LNCaP clone FGC (cell line): ENCODE data around the gene RNF144A.

ENCODE experiments used
- DNase-seq: peaks from one replicate; pipeline ENCODE4 v3.0.0-alpha.2; 2011; ENCODE audit warnings: low read depth
- H3K4me3 ChIP-seq: 2 replicates; pipeline ENCODE4 v1.5.1; 2011; ENCODE audit warnings: mild to moderate bottlenecking, low read depth, low read length, control low read depth
- CTCF ChIP-seq: IDR thresholded peaks from 2 replicates; pipeline ENCODE4 v1.5.1; 2012; ENCODE audit warnings: mild to moderate bottlenecking; ENCODE audit not compliant: control insufficient read depth, insufficient read depth; ENCODE audit errors: extremely low read depth

RNF144A gene

GRCh38 chr2:6973895-6974545 lies 56.8 kb downstream of the RNF144A start:
- TF ChIP-seq CTCF, result no peak
- DNase-seq, result no peak
- no peak overlapping the region for H3K4me3 ChIP-seq

- no peak for TF ChIP-seq CTCF
- no peak overlapping the region for H3K4me3 ChIP-seq
- no peak for DNase-seq
Measured at GRCh38 chr2:6975988-6976387, 58.8 kb downstream of the RNF144A start.

GRCh38 chr2:6977113-6977741 lies 60.0 kb downstream of the RNF144A start:
- no peak for TF ChIP-seq CTCF
- H3K4me3 ChIP-seq, result peak overlapping the region; percentile 39
- DNase-seq, result peak; percentile 89

- DNase-seq, result no peak
- peak overlapping the region; percentile 39 for H3K4me3 ChIP-seq
- TF ChIP-seq CTCF, result no peak
Measured at GRCh38 chr2:6977786-6978185, 60.6 kb downstream of the RNF144A start.

- no peak for TF ChIP-seq CTCF
- H3K4me3 ChIP-seq, result no peak overlapping the region
- no peak for DNase-seq
Measured at GRCh38 chr2:6978991-6979390, 61.8 kb downstream of the RNF144A start.

GRCh38 chr2:6982449-6982848 lies 65.2 kb downstream of the RNF144A start:
- no peak for DNase-seq
- no peak for TF ChIP-seq CTCF
- no peak overlapping the region for H3K4me3 ChIP-seq
